Gastroesophageal sphincter (tissue), 4 donors: ENCODE data around the gene CHRNB2. TPM values are rescaled to one million over a fixed set of nuclear protein-coding genes. Genes with fewer than 3 reads are reported as not detected.

Source experiments
- ATAC-seq: fragments of 150-250 bp; one replicate; pipeline ENCODE4 v1.9.1; 2016; ENCODE audit warnings: mild to moderate bottlenecking, moderate library complexity
- H3K27ac ChIP-seq, 4 donors: fragments of 200-600 bp; sonication (generic) in 3 of 4; 1 replicate in 3 of 4; 2 replicates in 1 of 4; pipeline ENCODE4 v1.5.1; 2016 to 2019
- H3K27me3 ChIP-seq: fragments of 200-600 bp; sonication (generic); one replicate; pipeline ENCODE4 v1.5.1; 2019
- H3K36me3 ChIP-seq, 2 donors: fragments of 200-600 bp; sonication (generic); one replicate each; pipeline ENCODE4 v1.5.1; 2019; ENCODE audit warnings: control low read depth in 1 of 2
- H3K4me1 ChIP-seq, 3 donors: fragments of 200-600 bp; sonication (generic); 1 replicate in 2 of 3; 2 replicates in 1 of 3; pipeline ENCODE4 v1.5.1; 2016 to 2019; ENCODE audit warnings: control low read depth in 2 of 3
- H3K4me3 ChIP-seq, 2 donors: fragments of 200-600 bp; sonication (generic); one replicate each; pipeline ENCODE4 v1.5.1; 2019; ENCODE audit warnings: mild to moderate bottlenecking in 1 of 2, moderate library complexity in 1 of 2
- H3K9me3 ChIP-seq, 3 donors: fragments of 200-600 bp; sonication (generic); one replicate each; pipeline ENCODE4 v1.5.1; 2017 to 2019; ENCODE audit warnings: control low read depth in 2 of 3
- CTCF ChIP-seq, 4 experiments: fragments of 200-600 bp in 2 of 4; fragments of 450-650 bp in 2 of 4; sonication (generic) in 1 of 4; IDR thresholded peaks; one replicate each; pipeline ENCODE4 v1.5.1; 2017 to 2019; ENCODE audit warnings: antibody characterized with exemption in 4 of 4, mild to moderate bottlenecking in 2 of 4, moderate library complexity in 2 of 4
- EP300 ChIP-seq: sonication (generic); formaldehyde crosslinking; IDR thresholded peaks from one replicate; pipeline ENCODE4 v1.6.1; 2017; ENCODE audit warnings: antibody characterized with exemption, mild to moderate bottlenecking
- POLR2A ChIP-seq, 2 donors: fragments of 450-650 bp; IDR thresholded peaks; one replicate each; pipeline ENCODE4 v1.6.1; 2017; ENCODE audit warnings: antibody characterized with exemption in 2 of 2, mild to moderate bottlenecking in 2 of 2, moderate library complexity in 1 of 2
- POLR2AphosphoS5 ChIP-seq: sonication (generic); formaldehyde crosslinking; IDR thresholded peaks from one replicate; pipeline ENCODE4 v1.6.1; 2017; ENCODE audit warnings: antibody characterized with exemption
- WGBS, 2 donors: methylation state at CpG; one replicate each; pipeline ENCODE4 v1.1.5; 2018; ENCODE audit warnings: low coverage in 1 of 2; 5-methylcytosine and 5-hydroxymethylcytosine counted together
- total RNA-seq, 4 donors: library from RNA; depleted of rRNA; stranded (reverse); fragments of >200 nt; gene quantifications; one replicate each; pipeline ENCODE4 v1.1.0, GENCODE V29; 2016

The CHRNB2 gene
- total RNA-seq, 4 donors from 2014 or later, result 0.08 to 0.45 (median 0.13) TPM; not detected in 1

- peak; percentile 39 for ATAC-seq
- TF ChIP-seq EP300, result no peak
- TF ChIP-seq CTCF (IDR thresholded peaks at IDR 0.05), result no peak
- TF ChIP-seq POLR2AphosphoS5, result no peak
- TF ChIP-seq POLR2A (IDR thresholded peaks at IDR 0.05), result no peak
- Histone ChIP-seq H3K4me3 (no peak overlapping the region), H3K9me3 (no peaks in the 10 kb centered on the region), H3K27me3 (no peaks in the 10 kb centered on the region), H3K27ac (peak overlapping the region in 1 of 4 donors; percentile 17), H3K4me1 (peaks cover 0 to 16% (median 4%) of the 10 kb centered on the region in 3 donors), H3K36me3 (peaks cover 0 to 53% of the 10 kb centered on the region in 2 donors)
- WGBS, 2 donors, result 13 to 35% methylated on average over 2 to 4 of the region's 6 CpGs
Observed at GRCh38 chr1:154578058-154578418, 10.5 kb downstream of the CHRNB2 start.

DNA sequence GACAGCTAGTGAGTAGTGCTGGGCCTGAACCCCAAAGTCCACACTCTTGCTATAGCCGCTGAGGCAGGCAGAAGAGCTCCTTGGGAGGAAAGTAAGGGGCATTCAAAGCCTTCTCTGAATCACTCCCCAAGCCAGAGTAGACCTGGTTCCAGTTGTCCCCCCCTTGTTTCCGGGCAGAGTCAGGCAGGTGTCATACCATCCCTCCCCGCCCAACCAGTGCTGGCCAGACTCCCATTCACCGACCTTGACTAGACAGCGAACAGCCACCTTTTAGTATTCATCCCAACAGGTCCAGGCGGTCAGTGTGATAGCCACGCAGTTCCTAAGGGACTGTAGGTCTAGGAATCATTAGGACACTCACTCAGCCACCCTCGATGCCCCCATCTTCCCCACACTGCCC, 11.8 kb downstream of the CHRNB2 start:
- 60 to 88% methylated on average over 1 to 6 of the region's 8 CpGs for WGBS, 2 donors
- H3K27me3 ChIP-seq, result no peaks in the 10 kb centered on the region
- H3K4me3 ChIP-seq, result no peak overlapping the region
- ATAC-seq, result no peak
- no peak overlapping the region for H3K27ac ChIP-seq
- no peaks in the 10 kb centered on the region for H3K9me3 ChIP-seq
- peaks cover 0 to 25% (median 4%) of the 10 kb centered on the region in 3 donors for H3K4me1 ChIP-seq
- TF ChIP-seq POLR2AphosphoS5 (no peak), CTCF (IDR thresholded peaks at IDR 0.05) (no peak), EP300 (no peak), POLR2A (IDR thresholded peaks at IDR 0.05) (no peak)
- H3K36me3 ChIP-seq, result peaks cover 2 to 67% of the 10 kb centered on the region in 2 donors

GRCh38 chr1:154581766-154582165, 14.2 kb downstream of the CHRNB2 start:
- Histone ChIP-seq H3K36me3 (peaks cover 2 to 91% of the 10 kb centered on the region in 2 donors), H3K27ac (no peak overlapping the region), H3K4me3 (no peak overlapping the region), H3K4me1 (peaks cover 0 to 25% (median 4%) of the 10 kb centered on the region in 3 donors), H3K9me3 (no peaks in the 10 kb centered on the region), H3K27me3 (no peaks in the 10 kb centered on the region)
- WGBS, 2 donors, result 71% methylated on average over 3 of the region's 3 CpGs; no CpG with 5 or more reads in 1 of the 2 donors
- ATAC-seq, result no peak
- TF ChIP-seq EP300 (no peak), CTCF (IDR thresholded peaks at IDR 0.05) (no peak), POLR2AphosphoS5 (no peak)

- ATAC-seq, result no peak
- Histone ChIP-seq H3K27ac (no peak overlapping the region), H3K27me3 (no peaks in the 10 kb centered on the region), H3K4me1 (peaks cover 0 to 16% (median 0%) of the 10 kb centered on the region in 3 donors), H3K36me3 (peaks cover 9 to 100% of the 10 kb centered on the region in 2 donors), H3K4me3 (no peak overlapping the region), H3K9me3 (no peaks in the 10 kb centered on the region)
- WGBS, 2 donors, result 70 to 91% methylated on average over 2 to 4 of the region's 6 CpGs
- no peak for TF ChIP-seq CTCF (IDR thresholded peaks at IDR 0.05)
- TF ChIP-seq EP300, result no peak
Observed at GRCh38 chr1:154582885-154583284, 15.3 kb downstream of the CHRNB2 start.

GRCh38 chr1:154583773-154584172, 16.2 kb downstream of the CHRNB2 start:
- H3K27ac ChIP-seq, result peak overlapping the region in 1 of 4 donors; percentile 14
- TF ChIP-seq POLR2A (IDR thresholded peaks at IDR 0.05) (no peak), POLR2AphosphoS5 (peak; percentile 8)
- H3K4me3 ChIP-seq, result no peak overlapping the region
- H3K36me3 ChIP-seq, result peaks cover 14 to 100% of the 10 kb centered on the region in 2 donors
- no peak for ATAC-seq
- H3K9me3 ChIP-seq, result no peaks in the 10 kb centered on the region
- no peaks in the 10 kb centered on the region for H3K27me3 ChIP-seq
- peaks cover 0 to 8% (median 0%) of the 10 kb centered on the region in 3 donors for H3K4me1 ChIP-seq
- WGBS, 2 donors, result 21 to 51% methylated on average over 2 to 9 of the region's 9 CpGs
